BJ (cell line): ENCODE data around the gene GRIK2. TPM values are rescaled to one million over a fixed set of nuclear protein-coding genes. Genes with fewer than 3 reads are reported as not detected.

ENCODE experiments used
- CTCF ChIA-PET: fragments of 350-600 bp; formaldehyde crosslinking; extraction: SDS; loops from one replicate; lab custom pipeline; 2021; ENCODE audit warnings: antibody characterized with exemption, inconsistent platforms; lab: Yijun Ruan, JAX
- POLR2A ChIA-PET: fragments of 300-600 bp; sonication (Branson Sonifier 250); formaldehyde crosslinking; extraction: SDS; loops from one replicate; lab custom pipeline; 2021; ENCODE audit warnings: antibody characterized with exemption; lab: Charles Lee
- DNase-seq: peaks from one replicate; pipeline ENCODE4 v3.0.0-alpha.2; 2011; ENCODE audit warnings: low read depth
- H3K27me3 ChIP-seq: 2 replicates; pipeline ENCODE4 v1.6.0; 2011; ENCODE audit warnings: low read length; ENCODE audit not compliant: control insufficient read depth, insufficient read depth
- H3K36me3 ChIP-seq: 2 replicates; pipeline ENCODE4 v1.5.1; 2011; ENCODE audit warnings: low read length; ENCODE audit not compliant: control insufficient read depth, insufficient read depth
- H3K4me3 ChIP-seq: 2 replicates; pipeline ENCODE4 v1.5.1; 2011; ENCODE audit warnings: low read depth, mild to moderate bottlenecking, control low read depth, low read length
- polyA plus RNA-seq: library from polyadenylated mRNA; depleted of rRNA; stranded (reverse); fragments of >200 nt; gene quantifications from 2 replicates; pipeline ENCODE4 v1.2.3, GENCODE V29; 2011
- TF ChIP-seq, protein P1 (sequence below): IDR thresholded peaks from 2 replicates; pipeline ENCODE4 v1.5.1; 2011; ENCODE audit warnings: low read depth, mild to moderate bottlenecking, control low read depth, inconsistent platforms, low read length, moderate library complexity; ENCODE audit not compliant: insufficient read depth

The GRIK2 gene
- polyA plus RNA-seq, 1 experiment: 23.0 TPM

DNA sequence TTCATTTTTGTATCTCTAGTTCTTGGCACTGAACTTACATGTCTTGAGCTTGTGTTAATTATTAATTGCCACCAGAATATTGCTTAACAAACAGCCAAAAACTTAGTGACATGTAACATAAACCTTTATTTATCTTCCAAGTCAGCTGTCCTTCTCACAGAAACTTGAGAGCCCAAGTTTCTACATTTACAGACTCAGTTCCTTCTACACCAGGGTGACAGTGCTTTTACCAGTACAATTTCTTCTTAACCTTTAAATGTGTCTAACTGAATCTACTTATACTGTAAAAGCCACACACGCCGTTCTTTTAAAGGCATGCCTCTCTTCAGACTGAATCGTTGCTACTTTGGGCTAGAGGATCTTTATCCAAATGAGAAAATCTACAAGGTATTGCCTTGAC is 539.2 kb downstream of the GRIK2 start:
- POLR2A ChIA-PET: no interaction called here
- TF ChIP-seq, protein P1, sequence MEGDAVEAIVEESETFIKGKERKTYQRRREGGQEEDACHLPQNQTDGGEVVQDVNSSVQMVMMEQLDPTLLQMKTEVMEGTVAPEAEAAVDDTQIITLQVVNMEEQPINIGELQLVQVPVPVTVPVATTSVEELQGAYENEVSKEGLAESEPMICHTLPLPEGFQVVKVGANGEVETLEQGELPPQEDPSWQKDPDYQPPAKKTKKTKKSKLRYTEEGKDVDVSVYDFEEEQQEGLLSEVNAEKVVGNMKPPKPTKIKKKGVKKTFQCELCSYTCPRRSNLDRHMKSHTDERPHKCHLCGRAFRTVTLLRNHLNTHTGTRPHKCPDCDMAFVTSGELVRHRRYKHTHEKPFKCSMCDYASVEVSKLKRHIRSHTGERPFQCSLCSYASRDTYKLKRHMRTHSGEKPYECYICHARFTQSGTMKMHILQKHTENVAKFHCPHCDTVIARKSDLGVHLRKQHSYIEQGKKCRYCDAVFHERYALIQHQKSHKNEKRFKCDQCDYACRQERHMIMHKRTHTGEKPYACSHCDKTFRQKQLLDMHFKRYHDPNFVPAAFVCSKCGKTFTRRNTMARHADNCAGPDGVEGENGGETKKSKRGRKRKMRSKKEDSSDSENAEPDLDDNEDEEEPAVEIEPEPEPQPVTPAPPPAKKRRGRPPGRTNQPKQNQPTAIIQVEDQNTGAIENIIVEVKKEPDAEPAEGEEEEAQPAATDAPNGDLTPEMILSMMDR: no peak
- CTCF ChIA-PET: no interaction called here
- Histone ChIP-seq H3K4me3 (no peak overlapping the region), H3K27me3 (no peaks in the 10 kb centered on the region), H3K36me3 (no peaks in the 10 kb centered on the region)
- DNase-seq: no peak

- TF ChIP-seq, protein P1: no peak
- Histone ChIP-seq H3K4me3 (no peak overlapping the region), H3K36me3 (no peaks in the 10 kb centered on the region), H3K27me3 (no peaks in the 10 kb centered on the region)
- CTCF ChIA-PET: no interaction called here
- no peak for DNase-seq
- POLR2A ChIA-PET: no interaction called here
These were observed 542.2 kb downstream of the GRIK2 start for GRCh38 chr6:101935732-101936131.

GRCh38 chr6:101936516-101936915 is 543.0 kb downstream of the GRIK2 start:
- Histone ChIP-seq H3K27me3 (no peaks in the 10 kb centered on the region), H3K36me3 (no peaks in the 10 kb centered on the region), H3K4me3 (no peak overlapping the region)
- no peak for DNase-seq
- CTCF ChIA-PET: no interaction called here
- POLR2A ChIA-PET: no interaction called here
- TF ChIP-seq, protein P1: no peak

GRCh38 chr6:101937108-101937507 is 543.6 kb downstream of the GRIK2 start:
- DNase-seq: no peak
- Histone ChIP-seq H3K27me3 (no peaks in the 10 kb centered on the region), H3K36me3 (no peaks in the 10 kb centered on the region), H3K4me3 (no peak overlapping the region)
- ChIA-PET POLR2A (no interaction called here), CTCF (no interaction called here)
- TF ChIP-seq, protein P1: no peak

- TF ChIP-seq, protein P1: no peak
- Histone ChIP-seq H3K27me3 (no peaks in the 10 kb centered on the region), H3K36me3 (no peaks in the 10 kb centered on the region), H3K4me3 (no peak overlapping the region)
- DNase-seq: no peak
- CTCF ChIA-PET: no interaction called here
- POLR2A ChIA-PET: no interaction called here
These were observed 546.9 kb downstream of the GRIK2 start for GRCh38 chr6:101940391-101940790.
